Measurements from ENCODE around the gene NRG3.

DNA sequence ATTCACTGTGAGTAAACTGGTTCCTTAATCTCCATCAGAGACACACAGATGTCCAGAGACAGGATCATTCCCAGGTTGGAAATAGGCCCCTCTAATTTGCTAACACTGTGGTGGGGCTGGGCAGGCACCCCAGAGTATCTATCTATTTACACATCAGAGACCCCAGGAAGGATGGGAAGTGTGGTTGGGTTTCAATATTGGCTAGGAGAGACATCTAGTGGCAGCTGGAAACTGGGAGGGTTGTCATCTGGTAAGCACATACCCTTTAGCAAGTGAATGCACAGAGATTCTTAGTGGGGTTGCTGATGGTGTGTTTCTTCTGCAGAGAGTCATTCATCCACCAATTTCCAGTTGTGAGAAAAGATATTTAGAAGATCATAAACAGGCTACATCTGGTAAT lies 36.0 kb upstream of the NRG3 start:
- TF ChIP-seq CTCF (IDR thresholded peaks at IDR 0.05): no peak
- no peak for TF ChIP-seq POLR2A (IDR thresholded peaks at IDR 0.05)
- no peak for TF ChIP-seq POLR2AphosphoS5 (IDR thresholded peaks at IDR 0.05)

All from transverse colon (tissue), 4 donors.